ENCODE data around the gene LBP.

The LBP gene

GRCh38 chr20:38326309-38326708, 20.0 kb upstream of the LBP start:
- Histone ChIP-seq H3K27ac (peak overlapping the region; percentile 53), H3K9me3 (no peaks in the 10 kb centered on the region), H3K36me3 (peaks cover 98% of the 10 kb centered on the region), H3K4me1 (ENCODE audit: control insufficient read depth in 1 of 2, insufficient read depth in 1 of 2, low read depth in 1 of 2, low read length in 1 of 2) (no peaks in the 10 kb centered on the region), H3K27me3 (no peaks in the 10 kb centered on the region), H3K4me3 (ENCODE audit: low read depth in 1 of 2, low read length in 1 of 2) (no peak overlapping the region)
- no peak for TF ChIP-seq CTCF (IDR thresholded peaks at IDR 0.05)

- no peak overlapping the region for H3K4me3 ChIP-seq (ENCODE audit: low read depth in 1 of 2, low read length in 1 of 2)
- H3K27ac ChIP-seq, result peak overlapping the region; percentile 55
- H3K36me3 ChIP-seq, result peaks cover 92% of the 10 kb centered on the region
- H3K27me3 ChIP-seq, result no peaks in the 10 kb centered on the region
- no peak for TF ChIP-seq CTCF (IDR thresholded peaks at IDR 0.05)
- no peaks in the 10 kb centered on the region for H3K4me1 ChIP-seq (ENCODE audit: control insufficient read depth in 1 of 2, insufficient read depth in 1 of 2, low read depth in 1 of 2, low read length in 1 of 2)
- H3K9me3 ChIP-seq, result no peaks in the 10 kb centered on the region
These were observed 15.6 kb upstream of the LBP start for GRCh38 chr20:38330638-38331037.

- TF ChIP-seq CTCF (IDR thresholded peaks at IDR 0.05), result no peak
- Histone ChIP-seq H3K4me1 (ENCODE audit: control insufficient read depth in 1 of 2, insufficient read depth in 1 of 2, low read depth in 1 of 2, low read length in 1 of 2) (no peaks in the 10 kb centered on the region), H3K36me3 (peaks cover 92% of the 10 kb centered on the region), H3K9me3 (no peaks in the 10 kb centered on the region), H3K27ac (peak overlapping the region; percentile 55), H3K4me3 (ENCODE audit: low read depth in 1 of 2, low read length in 1 of 2) (no peak overlapping the region), H3K27me3 (no peaks in the 10 kb centered on the region)
These were observed 15.0 kb upstream of the LBP start for GRCh38 chr20:38331245-38331644.

GRCh38 chr20:38331814-38332213, 14.5 kb upstream of the LBP start:
- no peak for TF ChIP-seq CTCF (IDR thresholded peaks at IDR 0.05)
- Histone ChIP-seq H3K27me3 (no peaks in the 10 kb centered on the region), H3K4me1 (ENCODE audit: control insufficient read depth in 1 of 2, insufficient read depth in 1 of 2, low read depth in 1 of 2, low read length in 1 of 2) (no peaks in the 10 kb centered on the region)

GRCh38 chr20:38334016-38334415, 12.3 kb upstream of the LBP start:
- TF ChIP-seq CTCF (IDR thresholded peaks at IDR 0.05), result no peak

More at GRCh38 chr20:38331814-38332213, 14.5 kb upstream of the LBP start:
- H3K27ac ChIP-seq, result no peak overlapping the region
- H3K4me3 ChIP-seq (ENCODE audit: low read depth in 1 of 2, low read length in 1 of 2), result no peak overlapping the region
- no peaks in the 10 kb centered on the region for H3K9me3 ChIP-seq
- peaks cover 92% of the 10 kb centered on the region for H3K36me3 ChIP-seq

GRCh38 chr20:38336726-38337125, 9.6 kb upstream of the LBP start:
- Histone ChIP-seq H3K4me1 (ENCODE audit: control insufficient read depth in 1 of 2, insufficient read depth in 1 of 2, low read depth in 1 of 2, low read length in 1 of 2) (no peaks in the 10 kb centered on the region), H3K27ac (peak overlapping the region; percentile 4), H3K4me3 (ENCODE audit: low read depth in 1 of 2, low read length in 1 of 2) (no peak overlapping the region), H3K9me3 (no peaks in the 10 kb centered on the region), H3K36me3 (peaks cover 76% of the 10 kb centered on the region), H3K27me3 (no peaks in the 10 kb centered on the region)
- TF ChIP-seq CTCF (IDR thresholded peaks at IDR 0.05), result no peak

More at GRCh38 chr20:38334016-38334415, 12.3 kb upstream of the LBP start:
- H3K27ac ChIP-seq, result no peak overlapping the region
- no peaks in the 10 kb centered on the region for H3K27me3 ChIP-seq
- H3K9me3 ChIP-seq, result no peaks in the 10 kb centered on the region
- H3K4me1 ChIP-seq (ENCODE audit: control insufficient read depth in 1 of 2, insufficient read depth in 1 of 2, low read depth in 1 of 2, low read length in 1 of 2), result no peaks in the 10 kb centered on the region
- H3K36me3 ChIP-seq, result peaks cover 92% of the 10 kb centered on the region
- H3K4me3 ChIP-seq (ENCODE audit: low read depth in 1 of 2, low read length in 1 of 2), result no peak overlapping the region
